Activated naive CD4-positive, alpha-beta T cell treated with anti-CD3 and anti-CD28 coated beads, Interleukin-2, amount 50 U/mL, for 72 hours (primary cell): ENCODE data around the gene PER1. TPM values are rescaled to one million over a fixed set of nuclear protein-coding genes. Genes with fewer than 3 reads are reported as not detected.

ENCODE experiments used
- ATAC-seq, 2 donors: fragments of 150-1000 bp; cut with Tn5 transposase; 2 replicates each; pipeline ENCODE4 v1.10.0; 2021; ENCODE audit warnings: mild to moderate bottlenecking in 2 of 2, moderate library complexity in 2 of 2
- DNase-seq, 2 donors: peaks; one replicate each; pipeline ENCODE4 v3.0.0; 2021 to 2022; ENCODE audit warnings: low spot score in 2 of 2
- H3K27ac Mint-ChIP-seq, 2 donors: one replicate each; pipeline ENCODE4 v1.8.0; 2022; ENCODE audit warnings: mild to moderate bottlenecking in 2 of 2, mixed read lengths in 2 of 2
- H3K36me3 Mint-ChIP-seq, 2 donors: one replicate each; pipeline ENCODE4 v1.8.0; 2022; ENCODE audit warnings: mixed read lengths in 2 of 2
- H3K9me3 Mint-ChIP-seq, 2 donors: one replicate each; pipeline ENCODE4 v1.8.0; 2022; ENCODE audit warnings: mixed read lengths in 2 of 2
- total RNA-seq, 2 donors: library from RNA; stranded (reverse); gene quantifications; one replicate each; pipeline ENCODE4 v1.2.3, GENCODE V29; 2022

Gene PER1
- total RNA-seq, 2 donors from 2014 or later = 80.9 to 294 TPM

- Mint-ChIP-seq H3K9me3 (no peaks in the 10 kb centered on the region), H3K27ac (no peak overlapping the region)
- no peak for ATAC-seq
Measured at GRCh38 chr17:8105957-8106398, 46.2 kb downstream of the PER1 start.

GRCh38 chr17:8104911-8105310 lies 47.3 kb downstream of the PER1 start:
- no peak for DNase-seq
- Mint-ChIP-seq H3K36me3 (no peaks in the 10 kb centered on the region), H3K27ac (no peak overlapping the region), H3K9me3 (no peaks in the 10 kb centered on the region)
- no peak for ATAC-seq

More at GRCh38 chr17:8105957-8106398, 46.2 kb downstream of the PER1 start:
- H3K36me3 Mint-ChIP-seq = no peaks in the 10 kb centered on the region
- DNase-seq = no peak

GRCh38 chr17:8103549-8103948 lies 48.7 kb downstream of the PER1 start:
- Mint-ChIP-seq H3K36me3 (no peaks in the 10 kb centered on the region), H3K9me3 (no peaks in the 10 kb centered on the region), H3K27ac (no peak overlapping the region)
- DNase-seq (no peak), ATAC-seq (no peak)

- DNase-seq (no peak), ATAC-seq (no peak)
- no peaks in the 10 kb centered on the region for H3K36me3 Mint-ChIP-seq
- no peaks in the 10 kb centered on the region for H3K9me3 Mint-ChIP-seq
- peak overlapping the region in 1 of 2 donors; percentile 31 for H3K27ac Mint-ChIP-seq
Measured at GRCh38 chr17:8101721-8102120, 50.5 kb downstream of the PER1 start.

- H3K36me3 Mint-ChIP-seq = no peaks in the 10 kb centered on the region
- no peak overlapping the region for H3K27ac Mint-ChIP-seq
- DNase-seq = no peak
- no peak for ATAC-seq
- no peaks in the 10 kb centered on the region for H3K9me3 Mint-ChIP-seq
Measured at GRCh38 chr17:8100763-8101162, 51.4 kb downstream of the PER1 start.

- ATAC-seq (no peak), DNase-seq (no peak)
- Mint-ChIP-seq H3K9me3 (no peaks in the 10 kb centered on the region), H3K36me3 (no peaks in the 10 kb centered on the region), H3K27ac (no peak overlapping the region)
Measured at GRCh38 chr17:8100111-8100510, 52.1 kb downstream of the PER1 start.

GRCh38 chr17:8096541-8096940 lies 55.7 kb downstream of the PER1 start:
- Mint-ChIP-seq H3K27ac (no peak overlapping the region), H3K9me3 (no peaks in the 10 kb centered on the region), H3K36me3 (no peaks in the 10 kb centered on the region)
- DNase-seq (no peak), ATAC-seq (no peak)

- H3K36me3 Mint-ChIP-seq = no peaks in the 10 kb centered on the region
- H3K9me3 Mint-ChIP-seq = no peaks in the 10 kb centered on the region
- H3K27ac Mint-ChIP-seq = no peak overlapping the region
- DNase-seq (no peak), ATAC-seq (no peak)
Measured at GRCh38 chr17:8095361-8095760, 56.8 kb downstream of the PER1 start.

- ATAC-seq (peak in 1 of 2 donors; percentile 9), DNase-seq (no peak)
- Mint-ChIP-seq H3K36me3 (no peaks in the 10 kb centered on the region), H3K9me3 (no peaks in the 10 kb centered on the region), H3K27ac (no peak overlapping the region)
Measured at GRCh38 chr17:8091033-8091687, 61.0 kb downstream of the PER1 start.

Other genes starting within 250 kb of the PER1 start
- 1 to 10 TPM; 4.8 to 5.3 TPM for gene RNF227, start 236.1 kb downstream of the PER1 start, total RNA-seq
- 10 to 100 TPM in 1 of 2 donors, 1 to 10 TPM in 1; 5.4 to 10.9 TPM for gene KCNAB3, start 222.5 kb downstream of the PER1 start, total RNA-seq
- 100 to 1,000 TPM; 190 to 195 TPM for gene TRAPPC1, start 220.5 kb downstream of the PER1 start, total RNA-seq
- 100 to 1,000 TPM in 1 of 2 donors, 10 to 100 TPM in 1; 73.3 to 147 TPM for gene CNTROB, start 220.2 kb downstream of the PER1 start, total RNA-seq
- under 1 TPM in 1 of 2 donors, not detected in 1; 0.19 TPM for gene GUCY2D, start 149.8 kb downstream of the PER1 start, total RNA-seq
- not detected for gene ALOX15B, start 113.3 kb downstream of the PER1 start, total RNA-seq
- gene ALOX12B, start 64.7 kb downstream of the PER1 start, total RNA-seq = 1 to 10 TPM; 1.5 to 3.2 TPM
- under 1 TPM in 1 of 2 donors, not detected in 1; 0.23 TPM for gene ALOXE3, start 33.9 kb downstream of the PER1 start, total RNA-seq
- gene HES7, start 28.3 kb downstream of the PER1 start, total RNA-seq = 10 to 100 TPM in 1 of 2 donors, 1 to 10 TPM in 1; 7.5 to 10.7 TPM
- gene VAMP2, start 10.5 kb upstream of the PER1 start, total RNA-seq = 10 to 100 TPM; 43.6 to 85.6 TPM
- 10 to 100 TPM; 32.7 to 48.9 TPM for gene TMEM107, start 24.0 kb upstream of the PER1 start, total RNA-seq
- 1 to 10 TPM; 5.4 to 7.2 TPM for gene BORCS6, start 37.8 kb upstream of the PER1 start, total RNA-seq
- gene AURKB, start 58.2 kb upstream of the PER1 start, total RNA-seq = 100 to 1,000 TPM; 169 to 319 TPM
- 100 to 1,000 TPM in 1 of 2 donors, 10 to 100 TPM in 1; 57.6 to 107 TPM for gene CTC1, start 95.7 kb upstream of the PER1 start, total RNA-seq
- gene PFAS, start 96.9 kb upstream of the PER1 start, total RNA-seq = 100 to 1,000 TPM in 1 of 2 donors, 10 to 100 TPM in 1; 47.0 to 147 TPM
- gene RANGRF, start 136.3 kb upstream of the PER1 start, total RNA-seq = 10 to 100 TPM; 39.7 to 80.9 TPM
- gene SLC25A35, start 143.0 kb upstream of the PER1 start, total RNA-seq = 10 to 100 TPM in 1 of 2 donors, 1 to 10 TPM in 1; 3.3 to 19.2 TPM
- not detected for gene ARHGEF15, start 157.8 kb upstream of the PER1 start, total RNA-seq
- gene ODF4, start 187.4 kb upstream of the PER1 start, total RNA-seq = not detected
- 1,000 to 10,000 TPM; 2,907 to 3,757 TPM for gene RPL26, start 230.8 kb upstream of the PER1 start, total RNA-seq
- under 1 TPM; 0.18 to 0.21 TPM for gene RNF222, start 245.4 kb upstream of the PER1 start, total RNA-seq